ENCODE results near the gene MEAK7. TPM values are rescaled to one million over a fixed set of nuclear protein-coding genes. Genes with fewer than 3 reads are reported as not detected.
A peak's percentile ranks its signal among the peaks of the same experiment; 100 is the strongest.

Gene MEAK7
- total RNA-seq, 1 donor from 2014 or later: 34.2 TPM

GRCh38 chr16:84476401-84476800 lies 28.1 kb downstream of the MEAK7 start:
- Mint-ChIP-seq H3K4me3 (ENCODE audit: unreplicated experiment) (no peak overlapping the region), H3K27ac (ENCODE audit: unreplicated experiment) (no peak overlapping the region), H3K9me3 (ENCODE audit: unreplicated experiment) (no peaks in the 10 kb centered on the region), H3K27me3 (ENCODE audit: unreplicated experiment) (peaks cover 7% of the 10 kb centered on the region), H3K4me1 (ENCODE audit: unreplicated experiment) (no peaks in the 10 kb centered on the region), H3K36me3 (ENCODE audit: low read depth, unreplicated experiment) (peaks cover 22% of the 10 kb centered on the region)
- DNase-seq (ENCODE audit: low spot score): no peak
- TF ChIP-seq, protein P1, sequence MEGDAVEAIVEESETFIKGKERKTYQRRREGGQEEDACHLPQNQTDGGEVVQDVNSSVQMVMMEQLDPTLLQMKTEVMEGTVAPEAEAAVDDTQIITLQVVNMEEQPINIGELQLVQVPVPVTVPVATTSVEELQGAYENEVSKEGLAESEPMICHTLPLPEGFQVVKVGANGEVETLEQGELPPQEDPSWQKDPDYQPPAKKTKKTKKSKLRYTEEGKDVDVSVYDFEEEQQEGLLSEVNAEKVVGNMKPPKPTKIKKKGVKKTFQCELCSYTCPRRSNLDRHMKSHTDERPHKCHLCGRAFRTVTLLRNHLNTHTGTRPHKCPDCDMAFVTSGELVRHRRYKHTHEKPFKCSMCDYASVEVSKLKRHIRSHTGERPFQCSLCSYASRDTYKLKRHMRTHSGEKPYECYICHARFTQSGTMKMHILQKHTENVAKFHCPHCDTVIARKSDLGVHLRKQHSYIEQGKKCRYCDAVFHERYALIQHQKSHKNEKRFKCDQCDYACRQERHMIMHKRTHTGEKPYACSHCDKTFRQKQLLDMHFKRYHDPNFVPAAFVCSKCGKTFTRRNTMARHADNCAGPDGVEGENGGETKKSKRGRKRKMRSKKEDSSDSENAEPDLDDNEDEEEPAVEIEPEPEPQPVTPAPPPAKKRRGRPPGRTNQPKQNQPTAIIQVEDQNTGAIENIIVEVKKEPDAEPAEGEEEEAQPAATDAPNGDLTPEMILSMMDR (IDR thresholded peaks at IDR 0.05; ENCODE audit: unreplicated experiment): no peak

GRCh38 chr16:84475643-84476240 lies 28.7 kb downstream of the MEAK7 start:
- TF ChIP-seq, protein P1 (IDR thresholded peaks at IDR 0.05; ENCODE audit: unreplicated experiment): no peak
- Mint-ChIP-seq H3K36me3 (ENCODE audit: low read depth, unreplicated experiment) (peaks cover 22% of the 10 kb centered on the region), H3K27ac (ENCODE audit: unreplicated experiment) (no peak overlapping the region), H3K27me3 (ENCODE audit: unreplicated experiment) (peaks cover 7% of the 10 kb centered on the region), H3K9me3 (ENCODE audit: unreplicated experiment) (no peaks in the 10 kb centered on the region), H3K4me1 (ENCODE audit: unreplicated experiment) (no peaks in the 10 kb centered on the region), H3K4me3 (ENCODE audit: unreplicated experiment) (no peak overlapping the region)
- no peak for DNase-seq (ENCODE audit: low spot score)

DNA sequence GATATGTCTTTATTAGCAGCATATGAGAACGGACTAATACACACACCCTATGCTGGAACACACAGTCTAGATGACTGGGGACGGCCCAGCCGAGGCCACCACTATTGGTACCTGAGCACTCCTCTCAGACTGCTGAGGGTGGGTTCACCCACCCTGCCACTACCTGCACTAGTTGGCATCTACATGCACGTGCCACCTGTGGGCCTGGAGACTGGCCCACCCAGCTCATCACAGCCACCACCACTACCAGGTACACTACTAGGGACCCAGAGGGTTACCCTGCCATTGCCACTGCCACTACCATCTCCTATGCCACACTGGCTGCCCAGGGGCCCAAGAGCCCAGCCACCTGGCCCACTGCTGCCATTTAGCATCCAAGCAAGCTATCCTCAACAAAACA lies 32.5 kb downstream of the MEAK7 start:
- H3K4me1 Mint-ChIP-seq (ENCODE audit: unreplicated experiment): no peaks in the 10 kb centered on the region
- H3K9me3 Mint-ChIP-seq (ENCODE audit: unreplicated experiment): peaks cover 9% of the 10 kb centered on the region
- TF ChIP-seq, protein P1 (IDR thresholded peaks at IDR 0.05; ENCODE audit: unreplicated experiment): no peak
- H3K4me3 Mint-ChIP-seq (ENCODE audit: unreplicated experiment): no peak overlapping the region
- H3K27ac Mint-ChIP-seq (ENCODE audit: unreplicated experiment): no peak overlapping the region
- DNase-seq (ENCODE audit: low spot score): no peak
- H3K36me3 Mint-ChIP-seq (ENCODE audit: low read depth, unreplicated experiment): peaks cover 22% of the 10 kb centered on the region
- no peaks in the 10 kb centered on the region for H3K27me3 Mint-ChIP-seq (ENCODE audit: unreplicated experiment)

- DNase-seq (ENCODE audit: low spot score): no peak
- Mint-ChIP-seq H3K9me3 (ENCODE audit: unreplicated experiment) (peaks cover 9% of the 10 kb centered on the region), H3K36me3 (ENCODE audit: low read depth, unreplicated experiment) (peaks cover 28% of the 10 kb centered on the region), H3K4me1 (ENCODE audit: unreplicated experiment) (no peaks in the 10 kb centered on the region), H3K27ac (ENCODE audit: unreplicated experiment) (no peak overlapping the region), H3K27me3 (ENCODE audit: unreplicated experiment) (no peaks in the 10 kb centered on the region), H3K4me3 (ENCODE audit: unreplicated experiment) (no peak overlapping the region)
- TF ChIP-seq, protein P1 (IDR thresholded peaks at IDR 0.05; ENCODE audit: unreplicated experiment): no peak
Observed at GRCh38 chr16:84471316-84471715, 33.1 kb downstream of the MEAK7 start.

GRCh38 chr16:84467709-84468108 lies 36.8 kb downstream of the MEAK7 start:
- peak overlapping the region; percentile 83 for H3K4me3 Mint-ChIP-seq (ENCODE audit: unreplicated experiment)
- peaks cover 4% of the 10 kb centered on the region for H3K27me3 Mint-ChIP-seq (ENCODE audit: unreplicated experiment)
- peaks cover 33% of the 10 kb centered on the region for H3K36me3 Mint-ChIP-seq (ENCODE audit: low read depth, unreplicated experiment)
- no peaks in the 10 kb centered on the region for H3K4me1 Mint-ChIP-seq (ENCODE audit: unreplicated experiment)
- TF ChIP-seq, protein P1 (IDR thresholded peaks at IDR 0.05; ENCODE audit: unreplicated experiment): no peak
- H3K27ac Mint-ChIP-seq (ENCODE audit: unreplicated experiment): no peak overlapping the region
- DNase-seq (ENCODE audit: low spot score): no peak
- H3K9me3 Mint-ChIP-seq (ENCODE audit: unreplicated experiment): peaks cover 9% of the 10 kb centered on the region
